Esophagus squamous epithelium (tissue), 4 donors: ENCODE data around the gene PDRG1.

Source experiments
- CTCF ChIP-seq, 6 experiments: fragments of 450-650 bp in 4 of 6; fragments of 200-600 bp in 2 of 6; sonication (generic) in 2 of 6; IDR thresholded peaks; one replicate each; pipeline ENCODE4 v1.5.1; 2016 to 2019; ENCODE audit warnings: antibody characterized with exemption in 6 of 6, mild to moderate bottlenecking in 4 of 6, moderate library complexity in 4 of 6
- POLR2A ChIP-seq, 4 donors: fragments of 450-650 bp; IDR thresholded peaks; one replicate each; pipeline ENCODE4 v1.6.1; 2017; ENCODE audit warnings: antibody characterized with exemption in 4 of 4, mild to moderate bottlenecking in 4 of 4, moderate library complexity in 3 of 4

- no peak for TF ChIP-seq CTCF (IDR thresholded peaks at IDR 0.05)
- TF ChIP-seq POLR2A (IDR thresholded peaks at IDR 0.05): no peak
Observed at GRCh38 chr20:31991339-31991705, 39.5 kb upstream of the PDRG1 start.
